Measurements from ENCODE around the gene SGSM2.

The SGSM2 gene

DNA sequence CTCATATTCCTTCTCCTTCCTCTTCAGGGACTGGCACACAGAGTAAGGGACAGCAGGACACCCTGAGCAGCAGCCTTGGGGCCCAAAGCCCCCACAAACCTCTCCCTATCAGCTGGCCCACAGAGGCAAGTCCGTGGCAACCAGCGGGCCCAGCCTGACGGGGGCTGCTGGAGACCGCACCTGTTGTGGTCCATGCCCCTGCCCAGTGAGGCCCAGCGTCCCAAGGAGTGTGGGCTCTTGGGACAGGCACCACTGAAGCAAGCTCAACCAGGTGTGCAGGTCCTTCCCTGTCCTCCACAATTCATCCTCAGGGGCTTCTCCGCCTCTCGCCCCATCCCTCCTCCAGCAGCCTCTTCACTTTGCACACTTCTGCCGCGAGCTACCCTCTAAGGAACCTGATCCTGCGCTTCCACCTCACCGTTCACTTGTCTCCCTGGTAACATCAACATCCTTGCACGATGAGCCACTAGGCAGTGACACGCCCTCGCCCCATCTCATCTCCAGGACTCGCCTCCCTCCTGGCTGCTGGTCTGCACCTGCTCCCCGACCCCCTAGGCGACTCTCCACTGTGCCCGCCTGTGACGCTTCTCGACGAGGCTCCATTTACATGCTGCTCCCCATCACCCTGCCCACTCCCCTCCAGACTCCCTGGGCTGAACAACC lies 50.9 kb downstream of the SGSM2 start:
- DNase-seq = no peak
- no peak overlapping the region for H3K4me3 ChIP-seq (ENCODE audit: low read depth, low read length)
- no peaks in the 10 kb centered on the region for H3K27me3 ChIP-seq
- H3K4me1 ChIP-seq = no peaks in the 10 kb centered on the region
- H3K36me3 ChIP-seq = peaks cover 9% of the 10 kb centered on the region
- TF ChIP-seq, protein P1, sequence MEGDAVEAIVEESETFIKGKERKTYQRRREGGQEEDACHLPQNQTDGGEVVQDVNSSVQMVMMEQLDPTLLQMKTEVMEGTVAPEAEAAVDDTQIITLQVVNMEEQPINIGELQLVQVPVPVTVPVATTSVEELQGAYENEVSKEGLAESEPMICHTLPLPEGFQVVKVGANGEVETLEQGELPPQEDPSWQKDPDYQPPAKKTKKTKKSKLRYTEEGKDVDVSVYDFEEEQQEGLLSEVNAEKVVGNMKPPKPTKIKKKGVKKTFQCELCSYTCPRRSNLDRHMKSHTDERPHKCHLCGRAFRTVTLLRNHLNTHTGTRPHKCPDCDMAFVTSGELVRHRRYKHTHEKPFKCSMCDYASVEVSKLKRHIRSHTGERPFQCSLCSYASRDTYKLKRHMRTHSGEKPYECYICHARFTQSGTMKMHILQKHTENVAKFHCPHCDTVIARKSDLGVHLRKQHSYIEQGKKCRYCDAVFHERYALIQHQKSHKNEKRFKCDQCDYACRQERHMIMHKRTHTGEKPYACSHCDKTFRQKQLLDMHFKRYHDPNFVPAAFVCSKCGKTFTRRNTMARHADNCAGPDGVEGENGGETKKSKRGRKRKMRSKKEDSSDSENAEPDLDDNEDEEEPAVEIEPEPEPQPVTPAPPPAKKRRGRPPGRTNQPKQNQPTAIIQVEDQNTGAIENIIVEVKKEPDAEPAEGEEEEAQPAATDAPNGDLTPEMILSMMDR (IDR thresholded peaks at IDR 0.05; ENCODE audit: low read depth, low read length) = no peak
- H3K9me3 ChIP-seq = no peaks in the 10 kb centered on the region

DNA sequence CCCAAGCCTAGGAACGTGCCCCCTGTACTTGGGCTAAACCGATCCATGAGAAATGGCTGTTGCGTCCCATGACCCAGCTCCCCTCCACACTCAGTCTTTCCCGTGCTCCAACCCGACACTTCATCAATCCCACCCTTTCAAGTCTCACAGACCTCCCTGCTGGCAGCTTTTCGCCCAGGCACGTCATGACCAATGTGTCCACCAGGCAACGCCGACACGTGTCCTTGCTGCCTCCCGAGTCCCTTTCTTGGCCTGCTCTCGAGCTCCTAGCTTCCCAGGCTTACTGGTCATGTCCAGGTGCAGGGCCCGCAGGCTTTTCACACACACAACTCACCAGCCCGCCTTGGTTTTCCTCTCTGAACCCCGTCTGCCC lies 51.4 kb downstream of the SGSM2 start:
- no peak overlapping the region for H3K4me3 ChIP-seq (ENCODE audit: low read depth, low read length)
- H3K4me1 ChIP-seq = no peaks in the 10 kb centered on the region
- peaks cover 9% of the 10 kb centered on the region for H3K36me3 ChIP-seq
- TF ChIP-seq, protein P1 (IDR thresholded peaks at IDR 0.05; ENCODE audit: low read depth, low read length) = no peak
- no peaks in the 10 kb centered on the region for H3K9me3 ChIP-seq
- no peaks in the 10 kb centered on the region for H3K27me3 ChIP-seq
- peak; percentile 32 for DNase-seq

DNA sequence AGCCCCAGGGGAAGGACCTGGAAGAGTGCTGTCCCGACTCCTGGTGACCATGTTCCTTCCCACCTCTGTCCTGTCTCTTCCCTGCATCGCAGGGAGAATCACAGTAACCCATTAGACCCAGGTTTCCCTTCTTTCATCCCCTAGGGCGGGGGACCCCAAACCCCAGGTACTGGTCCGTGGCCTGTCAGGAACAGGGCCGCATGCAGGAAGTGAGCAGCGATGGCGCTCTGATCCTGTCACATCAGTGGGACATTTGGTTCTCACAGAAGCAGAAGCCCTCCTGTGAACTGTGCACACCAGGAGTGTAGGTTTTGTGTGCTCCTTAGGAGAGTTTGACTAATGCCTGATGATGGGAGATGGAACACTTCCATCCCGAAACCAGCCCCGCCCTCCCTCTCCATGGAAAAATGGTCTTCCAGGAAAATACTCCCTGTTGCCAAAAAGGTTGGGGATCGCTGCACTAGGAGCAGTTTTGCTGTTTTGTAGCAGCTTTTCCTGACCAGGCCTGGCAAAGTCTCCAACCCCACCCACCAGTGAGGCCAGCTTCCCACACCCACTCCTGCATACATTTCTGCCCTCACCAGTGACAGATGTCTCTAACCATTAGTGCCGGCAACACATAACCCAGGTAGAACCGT lies 53.0 kb downstream of the SGSM2 start:
- TF ChIP-seq, protein P1 (IDR thresholded peaks at IDR 0.05; ENCODE audit: low read depth, low read length) = no peak
- no peak overlapping the region for H3K4me3 ChIP-seq (ENCODE audit: low read depth, low read length)
- H3K27me3 ChIP-seq = no peaks in the 10 kb centered on the region
- no peaks in the 10 kb centered on the region for H3K9me3 ChIP-seq
- peaks cover 6% of the 10 kb centered on the region for H3K4me1 ChIP-seq
- peaks cover 9% of the 10 kb centered on the region for H3K36me3 ChIP-seq
- no peak for DNase-seq

DNA sequence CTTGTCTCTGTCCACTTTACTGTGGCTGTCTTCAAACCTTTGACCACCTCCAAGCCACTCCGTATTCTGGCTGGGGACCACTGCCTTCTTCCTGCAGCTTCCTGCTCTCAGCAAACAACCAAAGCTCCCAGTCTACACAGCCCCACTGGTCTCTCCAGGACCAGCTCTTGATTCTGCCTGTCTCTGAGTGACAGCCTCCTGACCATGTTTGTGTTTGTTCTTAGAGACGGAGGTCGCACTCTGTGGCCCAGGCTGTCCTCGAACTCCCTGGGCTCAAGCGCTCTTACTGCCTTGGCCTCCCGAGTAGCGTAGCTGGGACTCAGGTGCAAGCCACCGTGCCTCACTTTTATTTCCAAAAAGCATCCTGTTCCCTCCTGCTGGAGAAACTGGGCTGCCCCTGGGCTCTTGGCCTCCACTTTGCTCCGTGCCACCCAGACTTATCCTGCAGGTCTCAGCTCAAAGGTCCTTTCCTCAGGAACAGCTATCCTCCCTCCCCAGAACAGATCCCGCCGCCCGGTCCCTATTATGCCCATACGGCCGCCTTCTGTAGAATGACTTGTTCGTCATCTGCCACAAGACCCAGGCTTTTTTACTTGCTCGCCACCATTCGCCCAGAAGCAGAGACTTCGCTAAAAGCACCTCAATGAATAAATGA lies 54.4 kb downstream of the SGSM2 start:
- DNase-seq = no peak
- Histone ChIP-seq H3K27me3 (no peaks in the 10 kb centered on the region), H3K9me3 (no peaks in the 10 kb centered on the region), H3K36me3 (peaks cover 9% of the 10 kb centered on the region), H3K4me3 (ENCODE audit: low read depth, low read length) (peak overlapping the region; percentile 50), H3K4me1 (peaks cover 11% of the 10 kb centered on the region)
- TF ChIP-seq, protein P1 (IDR thresholded peaks at IDR 0.05; ENCODE audit: low read depth, low read length) = no peak

DNA sequence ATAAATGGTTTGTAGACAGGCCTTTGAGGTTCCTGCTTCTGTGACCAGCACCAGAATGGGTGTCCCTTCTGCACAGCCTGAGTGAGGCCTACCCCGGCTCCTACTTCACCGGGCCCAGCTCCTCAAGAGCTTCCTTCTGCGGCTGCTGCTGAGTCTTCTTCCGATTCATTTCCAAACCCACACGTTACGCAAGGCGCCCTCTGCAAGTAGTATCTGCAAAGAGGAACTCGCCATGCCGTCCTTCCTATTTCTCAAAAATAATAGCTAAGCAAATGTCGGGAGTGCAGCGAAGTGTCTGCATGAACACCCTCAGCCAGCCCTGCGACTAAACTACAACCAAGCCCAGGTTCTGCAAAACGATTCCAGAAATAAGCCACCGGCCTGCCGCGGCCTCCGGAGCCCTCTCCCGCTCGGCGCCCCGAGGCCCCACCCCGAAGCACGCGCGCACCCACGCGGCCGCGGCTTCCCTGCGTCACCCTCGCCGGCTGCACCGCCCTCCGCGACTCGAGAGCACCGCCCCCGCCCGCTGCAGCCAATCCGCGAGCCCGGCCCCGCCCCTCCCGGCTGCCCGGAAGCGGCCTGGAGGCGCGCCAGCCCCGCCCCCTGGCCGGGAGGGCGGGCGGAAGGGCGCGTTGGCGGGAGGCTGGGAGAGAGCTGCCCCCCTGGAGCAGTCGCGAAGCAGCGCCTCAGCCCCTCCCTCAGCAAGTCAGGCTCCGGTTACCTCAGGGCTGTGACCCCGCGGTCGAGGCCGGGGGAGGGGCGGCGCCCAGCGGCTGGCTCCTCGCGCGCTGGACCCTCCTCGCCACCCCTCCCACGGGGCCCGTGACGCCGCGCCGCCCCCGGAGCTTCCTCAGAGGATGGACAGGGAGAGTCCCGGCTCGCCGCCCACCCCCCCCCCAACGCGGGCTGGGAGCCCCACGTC lies 55.2 kb downstream of the SGSM2 start:
- Histone ChIP-seq H3K27me3 (no peaks in the 10 kb centered on the region), H3K4me3 (ENCODE audit: low read depth, low read length) (peak overlapping the region; percentile 59), H3K36me3 (peaks cover 6% of the 10 kb centered on the region), H3K9me3 (no peaks in the 10 kb centered on the region), H3K4me1 (peaks cover 11% of the 10 kb centered on the region)
- peak; percentile 89 for DNase-seq
- TF ChIP-seq, protein P1 (IDR thresholded peaks at IDR 0.05; ENCODE audit: low read depth, low read length) = no peak

Data from BE2C (cell line).